ENCODE results near the gene NUPR1.

The NUPR1 gene, protein sequence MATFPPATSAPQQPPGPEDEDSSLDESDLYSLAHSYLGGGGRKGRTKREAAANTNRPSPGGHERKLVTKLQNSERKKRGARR

DNA sequence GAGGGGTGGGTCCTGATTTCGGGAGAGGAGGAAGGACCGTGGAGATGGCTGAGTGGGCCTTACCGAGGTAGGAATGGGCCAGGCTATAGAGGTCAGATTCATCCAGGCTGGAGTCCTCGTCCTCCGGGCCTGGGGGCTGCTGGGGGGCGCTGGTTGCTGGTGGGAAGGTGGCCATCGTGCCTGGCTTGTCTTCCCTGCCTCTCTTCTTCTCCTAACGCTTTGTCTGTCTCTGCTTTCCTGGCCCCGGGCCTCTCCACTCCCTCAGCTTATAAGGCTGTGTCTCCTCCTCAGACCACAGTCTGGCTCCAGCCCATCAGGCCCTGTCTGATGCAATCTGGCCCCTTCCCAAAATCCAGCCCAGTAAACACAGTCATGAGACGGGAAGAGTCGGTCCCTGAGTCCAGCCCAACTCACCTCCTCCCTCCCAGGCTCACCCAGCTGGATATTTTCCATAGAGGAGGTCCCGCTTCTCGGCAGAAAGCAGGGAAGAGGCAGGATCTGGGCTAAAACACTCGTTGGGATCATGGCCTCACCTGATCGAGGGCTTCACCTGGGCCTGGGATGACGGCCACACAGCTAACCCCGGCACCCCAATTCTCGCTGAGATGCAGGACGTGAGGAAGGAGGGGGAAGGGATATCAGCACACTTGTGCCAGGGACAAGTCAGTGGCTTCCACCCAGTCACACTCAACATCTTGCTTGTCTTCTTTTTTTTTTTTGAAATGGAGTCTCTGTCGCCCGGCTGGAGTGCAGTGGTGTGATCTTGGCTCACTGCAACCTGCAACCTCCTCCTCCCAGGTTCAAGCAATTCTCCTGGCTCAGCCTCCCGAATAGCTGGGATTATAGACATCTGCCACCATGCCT is at the start of gene NUPR1:
TSS of gene NUPR1 (minus strand) at position 242 of the 864 bp plus-strand sequence. CDS start at position 175, 67 bp downstream.
- Histone ChIP-seq H3K9ac (ENCODE audit: low read depth in 1 of 2, low read length in 2 of 2) (peak within 1 kb of the TSS; percentile 89 to 90), H3K27me3 (ENCODE audit: control insufficient read depth in 2 of 2, insufficient read depth in 2 of 2, low read length in 2 of 2) (no peaks in the 10 kb centered on the region), H3K9me3 (ENCODE audit: control insufficient read depth in 2 of 2, low read length in 2 of 2) (no peaks in the 10 kb centered on the region), H3K4me3 (ENCODE audit: low read length in 2 of 2) (peak within 1 kb of the TSS; percentile 70 to 78), H3K36me3 (ENCODE audit: control insufficient read depth in 2 of 2, insufficient read depth in 2 of 2, low read length in 2 of 2) (peaks cover 0 to 5% of the 10 kb centered on the region in 2 donors), H3K4me1 (ENCODE audit: control insufficient read depth in 2 of 2, insufficient read depth in 2 of 2, low read length in 2 of 2) (peaks cover 18 to 37% of the 10 kb centered on the region in 2 donors), H3K27ac (ENCODE audit: low read depth in 2 of 2, low read length in 2 of 2) (peak within 1 kb of the TSS; percentile 89 to 93)

DNA sequence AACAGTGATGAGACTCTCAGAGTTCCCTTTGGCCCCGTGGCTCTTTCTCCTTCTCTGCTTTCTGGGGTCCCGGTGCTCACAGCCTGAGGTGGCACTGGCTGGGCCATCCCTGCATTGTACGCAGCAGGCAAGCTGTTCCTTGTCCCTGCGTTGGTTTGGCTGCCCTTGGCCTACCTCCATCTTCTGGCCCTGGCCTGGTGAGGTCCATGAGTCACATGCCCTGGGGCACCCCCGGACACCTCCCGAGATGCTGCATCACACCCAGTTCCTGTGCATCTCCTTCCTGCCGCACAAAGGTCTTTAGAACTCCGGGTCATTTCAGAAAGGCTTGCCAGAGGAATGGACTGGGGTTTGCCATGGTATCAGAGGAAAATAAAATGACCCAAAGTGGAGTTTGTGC is 48.6 kb upstream of the NUPR1 start:
- peaks cover 36 to 53% of the 10 kb centered on the region in 2 donors for H3K36me3 ChIP-seq (ENCODE audit: control insufficient read depth in 2 of 2, insufficient read depth in 2 of 2, low read length in 2 of 2)
- H3K27me3 ChIP-seq (ENCODE audit: control insufficient read depth in 2 of 2, insufficient read depth in 2 of 2, low read length in 2 of 2), result no peaks in the 10 kb centered on the region
- no peak overlapping the region for H3K9ac ChIP-seq (ENCODE audit: low read depth in 1 of 2, low read length in 2 of 2)
- H3K27ac ChIP-seq (ENCODE audit: low read depth in 2 of 2, low read length in 2 of 2), result no peak overlapping the region
- H3K4me1 ChIP-seq (ENCODE audit: control insufficient read depth in 2 of 2, insufficient read depth in 2 of 2, low read length in 2 of 2), result peaks cover 0 to 10% of the 10 kb centered on the region in 2 donors
- H3K4me3 ChIP-seq (ENCODE audit: low read length in 2 of 2), result no peak overlapping the region
- H3K9me3 ChIP-seq (ENCODE audit: control insufficient read depth in 2 of 2, low read length in 2 of 2), result no peaks in the 10 kb centered on the region

DNA sequence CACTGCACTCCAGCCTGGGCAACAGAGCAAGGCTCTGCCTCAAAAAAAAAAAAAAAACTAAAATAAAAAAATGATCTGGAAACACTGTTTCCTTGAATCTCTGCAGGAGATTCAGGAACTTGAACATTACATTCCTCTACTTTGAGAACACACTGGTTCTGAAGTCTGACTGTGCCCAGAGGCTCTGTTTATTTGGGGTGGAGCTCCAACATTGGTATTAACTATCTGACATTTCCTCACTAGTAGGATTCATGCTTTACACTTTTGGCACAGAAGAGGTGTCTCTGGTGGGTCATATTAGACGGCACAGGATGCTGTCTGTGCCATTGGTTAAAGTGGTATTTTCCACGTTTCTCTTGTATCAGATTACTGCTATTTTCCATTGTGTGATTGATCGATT is 47.7 kb upstream of the NUPR1 start:
- no peak overlapping the region for H3K4me3 ChIP-seq (ENCODE audit: low read length in 2 of 2)
- H3K36me3 ChIP-seq (ENCODE audit: control insufficient read depth in 2 of 2, insufficient read depth in 2 of 2, low read length in 2 of 2), result peaks cover 38 to 55% of the 10 kb centered on the region in 2 donors
- H3K27me3 ChIP-seq (ENCODE audit: control insufficient read depth in 2 of 2, insufficient read depth in 2 of 2, low read length in 2 of 2), result no peaks in the 10 kb centered on the region
- H3K9ac ChIP-seq (ENCODE audit: low read depth in 1 of 2, low read length in 2 of 2), result no peak overlapping the region
- peaks cover 0 to 10% of the 10 kb centered on the region in 2 donors for H3K4me1 ChIP-seq (ENCODE audit: control insufficient read depth in 2 of 2, insufficient read depth in 2 of 2, low read length in 2 of 2)
- no peaks in the 10 kb centered on the region for H3K9me3 ChIP-seq (ENCODE audit: control insufficient read depth in 2 of 2, low read length in 2 of 2)
- H3K27ac ChIP-seq (ENCODE audit: low read depth in 2 of 2, low read length in 2 of 2), result peak overlapping the region in 1 of 2 donors; percentile 6

DNA sequence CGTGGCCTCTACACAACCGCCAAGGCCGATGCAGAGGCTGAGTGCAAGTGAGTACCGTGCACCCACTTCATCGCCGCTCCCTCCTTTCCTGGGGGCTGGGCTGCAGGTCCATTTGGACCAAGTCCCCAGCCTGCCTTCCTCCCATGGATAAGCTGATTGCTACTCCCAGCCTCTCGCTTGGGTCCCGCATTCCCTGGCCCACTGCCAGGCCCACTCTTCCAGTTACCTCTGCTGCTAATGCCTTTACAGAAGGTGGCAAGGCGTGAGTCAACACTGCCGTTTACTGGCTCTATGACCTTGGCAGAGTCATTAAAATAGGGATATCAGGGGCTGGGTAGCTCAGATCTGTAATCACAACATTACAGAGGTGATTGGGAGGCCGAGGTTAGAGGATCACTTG is 46.9 kb upstream of the NUPR1 start:
- Histone ChIP-seq H3K4me3 (ENCODE audit: low read length in 2 of 2) (no peak overlapping the region), H3K36me3 (ENCODE audit: control insufficient read depth in 2 of 2, insufficient read depth in 2 of 2, low read length in 2 of 2) (peaks cover 37 to 51% of the 10 kb centered on the region in 2 donors), H3K9me3 (ENCODE audit: control insufficient read depth in 2 of 2, low read length in 2 of 2) (no peaks in the 10 kb centered on the region), H3K4me1 (ENCODE audit: control insufficient read depth in 2 of 2, insufficient read depth in 2 of 2, low read length in 2 of 2) (peaks cover 0 to 10% of the 10 kb centered on the region in 2 donors), H3K27me3 (ENCODE audit: control insufficient read depth in 2 of 2, insufficient read depth in 2 of 2, low read length in 2 of 2) (no peaks in the 10 kb centered on the region), H3K27ac (ENCODE audit: low read depth in 2 of 2, low read length in 2 of 2) (peak overlapping the region; percentile 23 to 52), H3K9ac (ENCODE audit: low read depth in 1 of 2, low read length in 2 of 2) (no peak overlapping the region)

DNA sequence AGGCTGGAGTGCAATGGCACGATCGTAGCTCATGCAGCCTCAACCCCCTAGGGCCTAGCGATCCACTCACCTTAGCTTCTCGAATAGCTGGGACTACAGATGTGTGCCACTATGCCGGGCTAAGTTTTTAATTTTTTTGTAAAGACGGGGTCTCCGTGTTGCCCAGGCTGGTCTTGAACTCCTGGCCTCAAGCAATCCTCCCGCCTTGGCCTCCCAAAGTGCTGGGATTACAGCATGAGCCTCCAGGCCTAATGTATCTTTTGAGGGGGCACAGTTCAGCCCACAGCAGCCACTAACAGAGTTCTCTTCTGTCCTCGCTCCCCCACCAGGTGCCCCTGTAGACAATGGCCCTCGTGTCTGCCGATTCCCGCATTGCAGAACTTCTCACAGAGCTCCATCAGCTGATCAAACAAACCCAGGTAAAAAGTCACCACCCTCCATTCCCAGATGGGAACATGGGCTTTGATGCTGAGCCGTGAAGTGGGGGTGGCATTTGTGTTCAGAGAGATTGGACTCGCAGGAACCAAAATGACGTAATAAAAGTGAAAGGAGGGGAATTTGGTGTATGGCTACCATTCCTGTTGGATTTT is 42.0 kb upstream of the NUPR1 start:
- H3K36me3 ChIP-seq (ENCODE audit: control insufficient read depth in 2 of 2, insufficient read depth in 2 of 2, low read length in 2 of 2), result peaks cover 17 to 33% of the 10 kb centered on the region in 2 donors
- no peaks in the 10 kb centered on the region for H3K9me3 ChIP-seq (ENCODE audit: control insufficient read depth in 2 of 2, low read length in 2 of 2)
- no peak overlapping the region for H3K9ac ChIP-seq (ENCODE audit: low read depth in 1 of 2, low read length in 2 of 2)
- no peaks in the 10 kb centered on the region for H3K27me3 ChIP-seq (ENCODE audit: control insufficient read depth in 2 of 2, insufficient read depth in 2 of 2, low read length in 2 of 2)
- no peak overlapping the region for H3K4me3 ChIP-seq (ENCODE audit: low read length in 2 of 2)
- H3K27ac ChIP-seq (ENCODE audit: low read depth in 2 of 2, low read length in 2 of 2), result no peak overlapping the region
- peaks cover 0 to 6% of the 10 kb centered on the region in 2 donors for H3K4me1 ChIP-seq (ENCODE audit: control insufficient read depth in 2 of 2, insufficient read depth in 2 of 2, low read length in 2 of 2)

DNA sequence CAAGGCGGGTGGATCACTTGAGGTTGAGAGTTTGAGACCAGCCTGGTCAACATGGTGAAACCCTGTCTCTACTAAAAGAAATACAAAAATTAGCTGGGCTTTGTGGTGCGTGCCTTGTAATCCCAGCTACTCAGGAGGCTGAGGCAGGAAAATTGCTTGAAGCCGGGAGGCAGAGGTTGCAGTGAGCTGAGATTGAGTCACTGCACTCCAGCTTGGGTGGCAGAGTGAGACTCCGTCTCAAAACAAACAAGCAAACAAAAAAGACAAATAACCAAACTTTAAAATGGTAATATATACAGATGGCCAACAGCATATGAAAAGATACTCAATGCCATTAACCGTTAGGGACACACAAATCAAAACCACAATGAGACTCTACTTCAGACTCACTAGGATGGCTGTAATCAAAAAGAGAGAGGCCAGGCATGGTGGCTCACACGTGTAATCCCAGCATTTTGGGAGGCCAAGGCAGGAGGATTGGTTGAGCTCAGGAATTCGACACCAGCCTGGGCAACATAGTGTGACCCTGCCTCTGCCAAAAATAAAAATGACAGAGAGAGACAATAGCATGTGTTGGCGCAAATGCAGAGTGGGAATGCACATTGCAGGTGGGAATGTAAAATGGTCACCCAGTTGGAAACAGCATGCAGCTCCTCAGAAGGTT is 36.8 kb upstream of the NUPR1 start:
- no peak overlapping the region for H3K27ac ChIP-seq (ENCODE audit: low read depth in 2 of 2, low read length in 2 of 2)
- H3K4me3 ChIP-seq (ENCODE audit: low read length in 2 of 2), result no peak overlapping the region
- H3K9ac ChIP-seq (ENCODE audit: low read depth in 1 of 2, low read length in 2 of 2), result no peak overlapping the region
- peaks cover 0 to 8% of the 10 kb centered on the region in 2 donors for H3K36me3 ChIP-seq (ENCODE audit: control insufficient read depth in 2 of 2, insufficient read depth in 2 of 2, low read length in 2 of 2)
- no peaks in the 10 kb centered on the region for H3K4me1 ChIP-seq (ENCODE audit: control insufficient read depth in 2 of 2, insufficient read depth in 2 of 2, low read length in 2 of 2)
- no peaks in the 10 kb centered on the region for H3K27me3 ChIP-seq (ENCODE audit: control insufficient read depth in 2 of 2, insufficient read depth in 2 of 2, low read length in 2 of 2)
- H3K9me3 ChIP-seq (ENCODE audit: control insufficient read depth in 2 of 2, low read length in 2 of 2), result no peaks in the 10 kb centered on the region

DNA sequence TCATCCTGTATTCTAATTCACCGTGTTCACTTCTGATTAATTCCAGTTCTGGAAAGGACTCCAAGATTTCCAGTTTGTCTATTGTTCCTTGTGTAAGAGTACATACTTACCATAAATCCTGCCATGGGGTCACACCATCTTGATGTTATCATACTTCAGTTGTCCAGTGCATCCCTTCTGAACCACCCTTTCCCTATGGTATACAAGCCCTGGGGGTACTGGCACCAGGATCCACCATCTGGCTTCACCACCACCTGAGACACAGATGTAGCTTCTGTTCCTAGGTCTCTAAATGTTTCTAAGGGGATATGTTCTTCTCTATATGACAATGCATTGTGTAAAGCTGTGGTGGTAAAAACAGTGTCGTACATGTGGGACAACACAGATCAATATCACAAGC is 36.2 kb upstream of the NUPR1 start:
- Histone ChIP-seq H3K9me3 (ENCODE audit: control insufficient read depth in 2 of 2, low read length in 2 of 2) (no peaks in the 10 kb centered on the region), H3K4me3 (ENCODE audit: low read length in 2 of 2) (no peak overlapping the region), H3K9ac (ENCODE audit: low read depth in 1 of 2, low read length in 2 of 2) (no peak overlapping the region), H3K27ac (ENCODE audit: low read depth in 2 of 2, low read length in 2 of 2) (no peak overlapping the region), H3K27me3 (ENCODE audit: control insufficient read depth in 2 of 2, insufficient read depth in 2 of 2, low read length in 2 of 2) (no peaks in the 10 kb centered on the region), H3K4me1 (ENCODE audit: control insufficient read depth in 2 of 2, insufficient read depth in 2 of 2, low read length in 2 of 2) (no peaks in the 10 kb centered on the region), H3K36me3 (ENCODE audit: control insufficient read depth in 2 of 2, insufficient read depth in 2 of 2, low read length in 2 of 2) (peaks cover 0 to 4% of the 10 kb centered on the region in 2 donors)

DNA sequence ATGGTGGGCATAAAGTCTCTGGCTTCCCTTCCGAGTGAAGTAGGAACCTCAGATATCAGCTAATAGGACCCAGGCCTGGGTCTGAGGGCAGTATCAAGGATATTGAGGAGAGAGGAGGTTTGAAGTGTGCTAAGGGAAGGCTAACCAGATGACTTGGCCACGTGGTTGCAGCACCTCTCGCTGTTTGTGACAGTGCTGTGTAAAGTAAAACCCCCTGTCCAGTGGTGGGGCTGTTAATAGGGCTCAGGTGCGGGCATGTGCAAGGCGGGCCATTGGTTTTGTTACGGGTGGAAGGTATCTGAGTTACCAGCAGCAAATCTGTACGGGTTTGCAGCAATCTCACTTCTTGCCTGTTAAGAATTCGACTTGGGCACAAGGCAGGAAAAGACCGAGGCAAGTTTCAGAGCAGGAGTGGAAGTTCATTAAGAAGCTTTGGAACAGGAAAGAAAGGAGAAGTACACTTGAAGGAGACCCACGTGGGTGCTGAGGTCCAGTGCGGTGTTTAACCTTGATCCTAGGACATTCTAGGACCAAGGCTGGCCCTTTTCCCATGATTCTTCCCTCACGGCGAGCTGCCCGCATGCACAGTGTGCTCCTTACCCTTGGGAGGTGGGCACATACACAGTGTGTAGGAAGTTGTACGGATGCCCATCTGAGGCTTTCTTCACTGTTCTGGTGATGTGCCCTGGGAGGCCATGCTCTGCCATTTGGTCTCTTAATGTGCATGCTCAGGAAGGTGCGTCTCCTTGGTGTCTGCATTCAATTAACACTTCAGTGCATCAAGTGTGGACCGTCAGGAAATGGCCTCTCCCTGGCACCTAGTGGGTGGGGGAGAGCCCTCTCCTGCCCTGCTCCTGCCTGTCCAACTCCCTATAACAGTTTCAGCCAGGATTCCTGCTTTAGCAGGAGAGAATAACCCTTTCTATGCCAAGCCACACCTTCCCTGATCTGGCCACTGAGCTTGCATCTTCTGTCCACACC is 35.3 kb upstream of the NUPR1 start:
- no peak overlapping the region for H3K9ac ChIP-seq (ENCODE audit: low read depth in 1 of 2, low read length in 2 of 2)
- H3K27me3 ChIP-seq (ENCODE audit: control insufficient read depth in 2 of 2, insufficient read depth in 2 of 2, low read length in 2 of 2), result no peaks in the 10 kb centered on the region
- H3K9me3 ChIP-seq (ENCODE audit: control insufficient read depth in 2 of 2, low read length in 2 of 2), result no peaks in the 10 kb centered on the region
- H3K4me1 ChIP-seq (ENCODE audit: control insufficient read depth in 2 of 2, insufficient read depth in 2 of 2, low read length in 2 of 2), result no peaks in the 10 kb centered on the region
- H3K36me3 ChIP-seq (ENCODE audit: control insufficient read depth in 2 of 2, insufficient read depth in 2 of 2, low read length in 2 of 2), result peaks cover 0 to 4% of the 10 kb centered on the region in 2 donors
- H3K27ac ChIP-seq (ENCODE audit: low read depth in 2 of 2, low read length in 2 of 2), result no peak overlapping the region
- H3K4me3 ChIP-seq (ENCODE audit: low read length in 2 of 2), result no peak overlapping the region

DNA sequence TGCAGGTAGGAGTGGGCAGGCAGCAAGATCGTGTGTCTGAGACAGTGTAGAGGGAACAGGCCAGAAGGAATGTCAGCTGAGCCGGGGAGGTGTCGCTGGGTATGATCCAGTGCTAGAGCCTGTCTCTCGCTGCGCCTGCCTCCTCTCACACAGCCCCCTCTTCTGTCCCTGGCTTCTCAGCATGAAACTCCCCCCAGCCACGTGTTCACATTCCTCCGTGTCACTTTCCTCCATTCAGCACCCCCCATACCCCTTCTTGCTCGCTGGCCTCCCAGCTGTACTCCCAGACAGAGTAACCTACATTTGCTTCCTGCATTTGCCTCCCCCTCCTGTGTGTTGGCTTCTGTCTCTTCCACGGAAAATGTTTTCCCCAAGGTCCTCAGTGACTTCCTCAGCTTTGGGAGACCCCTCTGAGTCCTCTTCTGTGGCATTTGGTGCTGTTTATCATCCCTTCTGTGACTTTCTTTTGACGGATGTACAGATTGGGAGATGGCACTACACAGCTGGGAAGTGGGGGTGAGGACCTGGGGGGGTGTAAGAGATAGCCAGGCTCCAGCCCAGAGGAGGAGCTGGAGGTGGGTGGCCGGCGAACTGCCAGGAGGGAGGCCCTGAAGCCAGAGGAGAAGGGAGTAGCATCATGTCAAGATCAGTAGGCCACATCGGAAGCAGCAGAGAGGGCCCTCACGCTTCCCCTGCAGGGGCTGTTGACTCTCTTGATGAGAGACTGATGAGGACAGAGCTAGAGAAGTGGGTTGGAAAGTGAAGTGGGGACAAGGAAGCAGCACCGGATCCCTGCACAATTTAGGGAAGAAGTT is 34.1 kb upstream of the NUPR1 start:
- Histone ChIP-seq H3K4me3 (ENCODE audit: low read length in 2 of 2) (no peak overlapping the region), H3K27ac (ENCODE audit: low read depth in 2 of 2, low read length in 2 of 2) (no peak overlapping the region), H3K9ac (ENCODE audit: low read depth in 1 of 2, low read length in 2 of 2) (no peak overlapping the region), H3K27me3 (ENCODE audit: control insufficient read depth in 2 of 2, insufficient read depth in 2 of 2, low read length in 2 of 2) (no peaks in the 10 kb centered on the region), H3K36me3 (ENCODE audit: control insufficient read depth in 2 of 2, insufficient read depth in 2 of 2, low read length in 2 of 2) (peaks cover 0 to 4% of the 10 kb centered on the region in 2 donors), H3K9me3 (ENCODE audit: control insufficient read depth in 2 of 2, low read length in 2 of 2) (no peaks in the 10 kb centered on the region), H3K4me1 (ENCODE audit: control insufficient read depth in 2 of 2, insufficient read depth in 2 of 2, low read length in 2 of 2) (no peaks in the 10 kb centered on the region)

Data from mucosa of rectum (tissue), 2 donors.